Subcutaneous abdominal adipose tissue (tissue), 5 donors: ENCODE data around the gene PIM3.
A peak's percentile ranks its signal among the peaks of the same experiment; 100 is the strongest.

Experiments used
- H3K27ac ChIP-seq: one replicate; pipeline ENCODE4 v1.7.0; 2013; ENCODE audit warnings: low read depth, mild to moderate bottlenecking, inconsistent platforms, low read length, moderate library complexity
- H3K27me3 ChIP-seq, 5 donors: one replicate each; pipeline ENCODE4 v1.7.0; 2013; ENCODE audit warnings: low read length in 5 of 5, inconsistent platforms in 1 of 5; ENCODE audit not compliant: control insufficient read depth in 5 of 5, insufficient read depth in 4 of 5
- H3K36me3 ChIP-seq, 5 donors: one replicate each; pipeline ENCODE4 v1.7.0; 2013; ENCODE audit warnings: low read length in 5 of 5; ENCODE audit not compliant: control insufficient read depth in 5 of 5, insufficient read depth in 5 of 5
- H3K4me1 ChIP-seq, 5 donors: one replicate each; pipeline ENCODE4 v1.7.0; 2013; ENCODE audit warnings: low read length in 5 of 5, mild to moderate bottlenecking in 3 of 5, moderate library complexity in 1 of 5; ENCODE audit not compliant: control insufficient read depth in 5 of 5, insufficient read depth in 5 of 5
- H3K4me3 ChIP-seq, 5 donors: one replicate each; pipeline ENCODE4 v1.7.0; 2013; ENCODE audit warnings: low read length in 5 of 5, low read depth in 1 of 5
- H3K9ac ChIP-seq, 5 donors: one replicate each; pipeline ENCODE4 v1.7.0; 2013; ENCODE audit warnings: low read length in 5 of 5, mild to moderate bottlenecking in 4 of 5, moderate library complexity in 3 of 5
- H3K9me3 ChIP-seq, 5 donors: one replicate each; pipeline ENCODE4 v1.7.0; 2013; ENCODE audit warnings: low read length in 5 of 5; ENCODE audit not compliant: control insufficient read depth in 5 of 5
- donor health status: healthy.
- donor health status: healthy.
- donor health status: healthy.
- donor health status: healthy.
- donor health status: healthy.

The PIM3 gene

DNA sequence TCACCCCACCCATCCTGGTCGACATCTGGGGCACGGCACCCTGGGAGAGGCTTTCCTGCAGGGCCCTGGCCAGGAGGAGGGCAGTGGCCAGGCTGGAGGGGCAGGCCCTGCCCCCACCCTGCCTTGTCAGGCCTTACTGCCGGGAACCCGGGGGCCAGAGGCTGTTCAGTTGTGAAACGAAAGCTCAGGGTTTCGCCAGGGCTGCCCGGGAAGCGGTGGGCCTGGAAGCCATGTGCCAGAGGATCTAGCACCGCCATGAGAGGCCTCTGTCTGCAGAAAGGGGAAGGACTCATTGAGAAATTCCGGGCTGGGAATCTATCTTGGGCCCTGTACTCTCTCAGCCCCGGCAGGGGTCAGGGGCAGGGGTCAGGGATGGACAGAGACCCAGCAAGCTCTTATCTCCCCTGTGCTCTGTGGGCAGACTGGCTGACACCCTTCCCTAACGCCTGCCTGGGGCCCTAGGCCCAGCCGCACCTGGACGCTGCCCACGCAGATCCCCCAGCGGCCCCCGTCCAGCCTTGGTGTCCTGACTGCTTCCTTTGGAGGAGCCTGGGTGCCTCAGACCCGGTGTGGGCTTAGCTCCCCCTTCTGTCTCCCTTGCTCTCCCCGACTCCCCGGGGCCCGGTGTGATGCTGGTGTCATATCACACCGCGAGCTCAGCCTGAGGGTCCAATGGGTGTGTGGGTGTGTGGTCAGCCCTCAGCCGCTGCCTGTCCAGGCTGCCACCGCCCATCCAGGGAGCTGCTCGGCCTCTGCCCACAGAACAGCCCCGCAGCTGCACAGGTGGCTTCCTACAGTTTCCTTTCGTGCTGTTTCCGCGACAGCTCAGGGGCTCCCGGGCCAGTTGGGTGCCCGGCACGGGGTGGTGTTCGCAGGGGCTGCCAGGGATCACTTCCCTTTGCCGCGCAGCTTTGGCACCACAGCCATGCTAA is 6.5 kb downstream of the PIM3 start:
- peaks cover 0 to 31% (median 21%) of the 10 kb centered on the region in 5 donors for H3K36me3 ChIP-seq
- peak overlapping the region in 4 of 5 donors; percentile 25 to 99 (median 46) for H3K4me3 ChIP-seq
- no peaks in the 10 kb centered on the region for H3K9me3 ChIP-seq
- H3K27me3 ChIP-seq = no peaks in the 10 kb centered on the region
- peak overlapping the region in 4 of 5 donors; percentile 62 to 97 (median 89) for H3K9ac ChIP-seq
- H3K27ac ChIP-seq = peak overlapping the region; percentile 98
- H3K4me1 ChIP-seq = peaks cover 10 to 96% (median 83%) of the 10 kb centered on the region in 5 donors

DNA sequence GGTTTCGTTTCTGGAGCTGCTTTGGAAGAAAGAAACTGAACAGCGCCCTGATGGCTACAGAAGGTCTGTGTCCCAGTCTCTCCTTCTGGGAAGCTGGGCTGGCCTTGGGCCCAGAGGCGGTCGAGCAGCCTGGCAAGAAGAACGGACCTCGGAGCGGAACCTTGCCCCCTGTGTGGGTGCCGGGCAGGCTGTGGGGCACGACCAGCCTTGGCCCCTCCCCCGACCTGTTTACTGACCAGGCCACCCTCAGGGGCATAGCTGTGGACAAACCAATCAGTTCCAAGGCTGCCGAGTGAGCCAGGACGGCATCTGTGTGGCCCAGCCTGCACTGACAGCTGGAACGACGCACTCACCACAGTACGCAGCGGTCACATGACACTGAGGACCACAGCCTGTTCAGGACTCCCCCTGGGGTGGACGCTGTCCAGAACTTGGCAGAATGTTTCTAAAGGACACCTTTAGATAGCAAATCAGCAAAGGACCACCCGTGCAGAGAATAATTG is 7.2 kb downstream of the PIM3 start:
- H3K27ac ChIP-seq = peak overlapping the region; percentile 98
- H3K4me1 ChIP-seq = peaks cover 10 to 99% (median 82%) of the 10 kb centered on the region in 5 donors
- H3K9me3 ChIP-seq = no peaks in the 10 kb centered on the region
- H3K4me3 ChIP-seq = peak overlapping the region in 3 of 5 donors; percentile 45 to 99 (median 47)
- peaks cover 0 to 27% (median 18%) of the 10 kb centered on the region in 5 donors for H3K36me3 ChIP-seq
- H3K27me3 ChIP-seq = no peaks in the 10 kb centered on the region
- peak overlapping the region in 4 of 5 donors; percentile 62 to 97 (median 82) for H3K9ac ChIP-seq

DNA sequence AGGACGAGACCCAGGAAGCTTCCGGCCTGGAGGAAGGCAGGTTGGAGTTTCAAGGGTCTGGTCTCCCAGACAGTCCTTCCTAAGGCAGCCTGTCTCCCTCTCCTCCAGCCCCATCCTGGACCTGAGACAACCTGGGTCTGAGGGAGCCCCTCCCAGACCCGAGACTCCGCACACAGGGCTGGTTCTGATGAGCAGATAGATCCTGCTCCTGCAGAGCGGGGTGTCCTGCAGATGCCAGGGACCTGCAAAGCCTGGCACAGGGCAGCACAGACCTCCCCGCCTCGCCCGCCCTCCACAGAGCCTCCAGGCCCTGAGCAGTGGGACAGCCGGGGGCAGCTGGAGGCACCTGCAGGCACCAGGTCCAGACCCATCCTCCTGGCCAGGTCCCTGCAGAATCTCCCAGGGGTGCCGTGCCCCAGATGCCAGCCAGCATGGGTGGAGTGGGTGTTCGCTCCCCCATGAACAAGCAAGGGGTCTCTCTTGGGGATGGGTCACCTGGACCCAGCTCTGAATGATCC is 7.8 kb downstream of the PIM3 start:
- Histone ChIP-seq H3K4me3 (peak overlapping the region in 1 of 5 donors; percentile 47), H3K27ac (peak overlapping the region; percentile 98), H3K4me1 (peaks cover 10 to 95% (median 76%) of the 10 kb centered on the region in 5 donors), H3K27me3 (no peaks in the 10 kb centered on the region), H3K9ac (peak overlapping the region in 3 of 5 donors; percentile 62 to 97 (median 86)), H3K36me3 (peaks cover 0 to 21% (median 11%) of the 10 kb centered on the region in 5 donors), H3K9me3 (no peaks in the 10 kb centered on the region)

DNA sequence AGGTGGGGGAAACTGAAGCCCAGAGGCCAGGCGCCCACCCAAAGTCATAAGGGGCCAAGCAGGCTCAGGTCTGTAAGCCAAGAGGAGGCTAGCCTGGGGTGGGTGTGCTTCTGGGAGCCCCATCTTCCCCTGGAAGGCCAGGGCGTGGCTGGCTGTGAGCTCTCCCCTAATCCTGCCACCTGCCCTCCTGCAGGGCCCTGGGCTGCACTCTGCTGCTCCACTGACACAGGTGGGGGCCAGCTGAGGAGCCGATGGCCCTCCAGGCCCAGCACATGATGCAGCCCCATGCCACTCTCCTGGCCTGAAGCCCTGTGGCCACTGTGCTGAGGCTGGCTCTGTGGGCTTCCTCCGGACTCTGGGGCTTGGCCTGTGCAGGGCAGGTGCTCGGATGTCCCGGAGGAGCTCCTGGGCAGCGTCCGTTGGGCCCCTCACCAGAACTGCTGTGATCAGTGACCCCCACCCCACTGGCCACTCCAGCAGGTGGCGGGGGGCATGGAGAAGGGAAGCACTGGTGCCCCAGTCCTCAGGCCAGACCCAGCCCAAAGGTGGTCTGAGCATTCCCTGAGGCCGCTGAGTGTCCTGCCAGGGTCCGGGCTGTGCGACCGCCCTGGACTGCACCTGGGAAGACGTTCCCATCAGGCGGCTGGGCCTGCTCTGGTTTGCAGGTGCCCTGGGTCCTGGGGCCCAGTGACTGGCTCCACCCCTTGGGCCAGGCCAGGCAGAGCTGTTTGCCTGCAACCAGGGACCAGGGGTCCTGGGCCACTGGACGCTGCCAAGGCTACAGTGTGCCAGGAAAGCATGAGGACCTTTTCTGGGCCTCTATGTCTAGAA is 8.5 kb downstream of the PIM3 start:
- Histone ChIP-seq H3K27ac (peak overlapping the region; percentile 98), H3K9ac (peak overlapping the region in 3 of 5 donors; percentile 8 to 78 (median 28)), H3K36me3 (peaks cover 0 to 14% (median 5%) of the 10 kb centered on the region in 5 donors), H3K4me1 (peaks cover 8 to 88% (median 69%) of the 10 kb centered on the region in 5 donors), H3K9me3 (no peaks in the 10 kb centered on the region), H3K4me3 (no peak overlapping the region), H3K27me3 (no peaks in the 10 kb centered on the region)

DNA sequence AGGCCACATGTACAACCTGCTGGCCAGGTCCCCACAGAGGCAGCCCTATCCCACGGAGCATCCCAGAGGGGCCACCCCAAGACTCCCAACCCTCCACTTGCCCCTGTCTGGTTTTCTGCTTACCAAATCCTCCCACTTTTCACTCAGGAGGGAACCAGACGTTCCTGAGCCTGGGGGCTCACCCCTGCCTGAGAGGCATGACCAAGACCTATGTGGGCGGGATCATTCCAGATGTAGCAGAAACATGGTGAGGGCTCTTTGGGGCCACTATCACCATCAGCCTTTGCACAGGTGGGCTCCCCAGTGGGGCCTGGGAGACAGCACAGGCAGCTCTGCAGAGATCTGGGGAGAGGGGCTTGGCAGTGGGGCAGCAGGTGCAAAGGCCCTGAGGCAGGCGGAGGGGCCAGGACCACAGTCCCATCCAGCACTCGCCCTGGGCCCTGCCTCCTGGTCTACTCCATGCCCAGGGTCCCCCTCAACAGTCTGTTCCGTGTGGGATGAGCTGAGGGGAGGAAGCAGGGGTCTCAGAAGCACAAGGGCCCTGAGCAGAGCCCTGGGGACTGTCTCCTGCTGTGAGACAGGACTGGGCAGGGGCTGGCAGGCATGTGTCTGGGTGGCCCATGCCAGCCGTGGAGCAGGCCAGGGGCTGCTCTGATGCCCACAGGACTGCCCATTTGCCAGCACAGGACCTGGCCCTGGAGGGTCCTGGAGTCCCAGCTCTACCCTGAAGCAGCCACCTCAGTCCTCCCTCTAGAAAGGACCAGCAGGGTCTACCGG is 9.4 kb downstream of the PIM3 start:
- H3K4me1 ChIP-seq = peaks cover 7 to 79% (median 60%) of the 10 kb centered on the region in 5 donors
- H3K9me3 ChIP-seq = no peaks in the 10 kb centered on the region
- peaks cover 0 to 6% (median 0%) of the 10 kb centered on the region in 5 donors for H3K36me3 ChIP-seq
- H3K27me3 ChIP-seq = no peaks in the 10 kb centered on the region
- peak overlapping the region; percentile 28 to 78 (median 44) for H3K9ac ChIP-seq
- H3K4me3 ChIP-seq = peak overlapping the region in 1 of 5 donors; percentile 66
- H3K27ac ChIP-seq = peak overlapping the region; percentile 98

DNA sequence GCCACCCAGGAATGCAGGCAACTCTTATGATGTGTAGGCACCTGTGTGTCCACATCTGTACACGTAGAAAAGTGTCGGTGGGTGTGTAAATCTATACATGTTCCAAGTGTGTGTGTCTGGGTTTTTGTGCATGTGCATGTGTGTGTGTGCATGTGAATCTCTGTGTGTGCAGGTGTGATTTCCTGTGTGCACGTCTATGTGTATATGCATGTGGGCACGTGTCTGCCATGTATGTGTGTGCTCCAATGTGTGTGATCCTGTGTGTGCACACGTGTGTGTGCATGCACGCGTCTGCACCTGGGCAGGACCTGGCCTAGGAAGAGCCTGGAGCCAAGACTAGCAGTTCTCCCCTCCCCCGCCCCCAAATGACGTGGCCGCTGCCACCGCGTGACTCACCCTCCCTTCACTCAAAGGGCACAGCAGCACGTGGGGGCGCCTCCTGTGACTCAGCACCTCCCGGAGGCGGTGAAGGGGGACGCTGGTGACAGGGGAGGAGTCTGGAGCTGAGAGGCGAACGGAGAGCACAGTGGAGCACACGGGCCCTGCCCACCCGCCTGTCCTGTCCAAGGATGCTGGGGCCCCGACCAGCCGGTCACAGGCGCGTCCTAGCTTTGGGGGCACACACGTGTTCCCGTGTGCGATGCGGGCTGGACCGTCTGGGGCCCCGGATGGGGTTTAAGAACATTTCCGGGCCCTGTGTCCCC is 10.1 kb downstream of the PIM3 start:
- H3K27me3 ChIP-seq = no peaks in the 10 kb centered on the region
- H3K9ac ChIP-seq = peak overlapping the region in 4 of 5 donors; percentile 48 to 78 (median 62)
- H3K4me3 ChIP-seq = peak overlapping the region; percentile 15 to 66 (median 44)
- no peaks in the 10 kb centered on the region for H3K9me3 ChIP-seq
- H3K27ac ChIP-seq = peak overlapping the region; percentile 98
- H3K4me1 ChIP-seq = peaks cover 7 to 76% (median 56%) of the 10 kb centered on the region in 5 donors
- peaks cover 0 to under 1% (median 0%) of the 10 kb centered on the region in 5 donors for H3K36me3 ChIP-seq

DNA sequence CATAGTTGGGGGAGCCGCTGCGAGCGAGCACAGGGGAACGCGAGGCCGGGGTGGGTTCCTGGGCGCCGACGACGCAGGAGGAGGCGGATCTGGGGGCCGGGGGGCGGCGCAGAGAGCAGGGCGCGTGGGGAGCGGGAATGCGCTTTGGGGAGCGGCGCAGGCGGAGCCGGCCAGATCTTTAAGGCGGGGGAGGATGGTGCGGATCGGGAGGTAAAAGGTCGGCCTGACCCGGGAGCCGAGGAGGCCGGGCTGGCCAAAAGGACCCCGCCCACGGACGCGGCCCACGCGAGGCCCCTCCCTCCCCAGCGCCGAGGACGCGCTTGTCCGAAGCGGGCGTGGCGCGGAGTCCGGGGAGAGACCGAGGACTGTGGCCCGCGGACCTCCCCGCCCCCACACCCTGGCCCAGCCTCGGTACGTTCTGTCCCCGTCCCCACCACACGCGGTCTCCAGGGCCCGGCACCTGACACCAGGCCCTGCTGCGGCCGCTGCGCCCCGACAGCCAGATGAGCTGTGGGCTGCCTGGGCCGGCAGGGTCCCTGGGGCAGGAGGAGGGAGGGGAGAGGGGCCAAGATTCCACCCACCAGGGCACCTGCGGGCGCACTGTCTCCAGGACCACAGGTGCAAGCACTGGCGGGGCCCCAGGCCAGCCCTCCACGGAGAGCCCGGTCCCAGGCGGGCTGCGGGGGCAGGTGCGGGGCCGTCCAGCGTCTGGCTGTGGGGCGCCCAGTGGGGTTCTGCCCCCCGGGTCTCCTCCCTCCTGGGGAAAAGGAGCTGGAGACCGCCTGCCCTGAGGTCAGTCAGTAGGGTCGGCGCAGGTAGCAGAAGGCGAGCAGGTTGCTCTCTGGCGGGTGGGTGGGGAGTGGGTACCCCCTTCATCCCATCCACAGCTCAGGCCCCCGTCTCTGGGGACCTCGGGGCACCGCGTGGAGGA is 10.9 kb downstream of the PIM3 start:
- H3K4me3 ChIP-seq = peak overlapping the region in 4 of 5 donors; percentile 44 to 66 (median 50)
- H3K36me3 ChIP-seq = no peaks in the 10 kb centered on the region
- H3K9me3 ChIP-seq = no peaks in the 10 kb centered on the region
- H3K27ac ChIP-seq = peak overlapping the region; percentile 98
- peaks cover 5 to 69% (median 49%) of the 10 kb centered on the region in 5 donors for H3K4me1 ChIP-seq
- no peaks in the 10 kb centered on the region for H3K27me3 ChIP-seq
- H3K9ac ChIP-seq = peak overlapping the region in 3 of 5 donors; percentile 58 to 78 (median 66)
